AML-193 (cell line): ENCODE measurements around the gene PARVB.
"Not testable (repeated sequence)": the region's sequence is repeated elsewhere in the genome, so short reads cannot be mapped to it uniquely, and the experiment has no call there.

Experiments used
- DNase-seq, 2 experiments: peaks; one replicate each; lab custom pipeline; 2025; lab: John Stamatoyannopoulos, UW

The PARVB gene

DNA sequence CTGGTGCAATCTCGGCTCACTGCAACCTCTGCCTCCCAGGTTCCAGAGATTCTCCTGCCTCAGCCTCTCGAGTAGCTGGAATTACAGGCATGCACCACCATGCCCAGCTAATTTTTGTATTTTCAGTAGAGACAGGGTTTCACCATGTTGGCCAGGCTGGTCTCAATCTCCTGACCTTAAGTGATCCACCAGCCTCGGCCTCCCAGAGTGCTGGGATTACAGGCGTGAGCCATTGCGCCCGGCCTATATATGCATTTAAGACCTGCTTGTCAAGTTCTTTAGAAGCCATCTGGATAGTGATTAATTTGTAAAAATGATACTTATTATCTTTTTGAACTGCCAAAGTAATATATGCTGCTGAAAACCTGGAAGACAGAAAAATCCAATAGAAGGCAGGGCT lies 86.6 kb downstream of the PARVB start:
- not testable (repeated sequence) for DNase-seq

GRCh38 chr22:44111562-44112155 lies 87.6 kb downstream of the PARVB start:
- no peak for DNase-seq

DNA sequence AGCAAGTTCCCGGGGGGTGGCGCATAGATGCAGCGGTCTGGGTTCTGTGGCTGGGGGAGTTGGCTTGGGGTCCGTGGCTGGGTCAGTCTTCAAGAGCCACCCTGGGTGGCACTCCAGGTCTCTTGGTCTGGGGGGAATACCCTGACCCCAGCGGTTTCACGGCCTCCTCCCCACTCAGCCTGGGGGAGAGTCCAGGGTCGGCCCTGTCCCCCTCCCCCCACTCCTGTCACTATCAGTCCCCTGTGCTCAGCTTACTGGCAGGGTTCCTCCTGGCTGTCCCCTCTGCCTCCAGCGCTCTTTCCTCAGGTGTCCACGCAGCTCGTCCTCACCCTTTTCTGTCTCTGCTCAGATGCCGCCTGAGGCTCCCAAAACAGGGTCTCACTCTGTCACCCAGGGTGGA lies 88.1 kb downstream of the PARVB start:
- no peak for DNase-seq

- no peak for DNase-seq
These were observed 92.2 kb downstream of the PARVB start for GRCh38 chr22:44116331-44116730.

- DNase-seq, result no peak
These were observed 92.9 kb downstream of the PARVB start for GRCh38 chr22:44116755-44117684.

GRCh38 chr22:44117746-44118145 lies 93.6 kb downstream of the PARVB start:
- DNase-seq, result no peak

GRCh38 chr22:44118645-44119315 lies 94.7 kb downstream of the PARVB start:
- DNase-seq, result no peak

GRCh38 chr22:44119669-44120313 lies 95.7 kb downstream of the PARVB start:
- DNase-seq, result no peak

GRCh38 chr22:44120314-44120704 lies 96.2 kb downstream of the PARVB start:
- DNase-seq, result no peak

DNA sequence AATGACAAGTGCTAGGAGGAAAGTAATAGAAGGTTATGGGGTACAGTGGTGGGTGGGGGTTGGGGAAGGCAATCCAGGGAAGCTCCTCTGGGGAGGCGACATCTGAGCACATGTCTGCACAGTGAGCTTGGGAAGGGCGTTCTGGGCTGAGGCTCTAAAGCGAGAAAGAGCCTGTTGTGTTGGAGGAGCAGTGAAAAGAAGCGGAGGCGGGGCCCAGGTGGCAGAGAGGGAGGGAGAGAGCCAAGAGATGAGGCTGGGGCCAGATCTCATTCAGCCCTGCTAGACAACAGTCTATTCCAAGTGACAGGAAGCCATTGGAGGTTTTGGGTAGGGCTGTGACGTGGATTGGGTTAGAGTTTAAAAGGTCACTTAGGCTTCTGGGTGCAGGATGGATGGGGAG lies 101.3 kb downstream of the PARVB start:
- no peak for DNase-seq

DNA sequence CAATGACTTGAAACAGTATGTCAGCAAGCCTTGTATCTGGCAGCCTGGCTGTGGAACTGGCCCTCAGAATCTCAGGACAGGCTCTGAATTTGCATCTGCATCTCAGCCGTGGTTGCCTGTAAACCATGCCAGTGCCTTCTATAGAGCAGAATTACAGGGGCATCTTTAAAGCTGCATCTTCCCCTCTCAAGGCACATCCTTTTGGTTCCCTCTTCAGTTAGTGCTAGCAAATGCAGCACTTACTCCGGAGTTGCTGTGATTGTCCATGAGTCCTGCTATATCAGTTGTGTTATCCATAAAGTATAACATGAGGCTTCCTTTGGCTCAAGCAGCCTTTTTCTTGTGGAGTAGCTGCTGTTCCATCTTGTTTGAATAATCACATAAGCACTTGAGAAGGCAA lies 102.7 kb downstream of the PARVB start:
- DNase-seq, result no peak

DNA sequence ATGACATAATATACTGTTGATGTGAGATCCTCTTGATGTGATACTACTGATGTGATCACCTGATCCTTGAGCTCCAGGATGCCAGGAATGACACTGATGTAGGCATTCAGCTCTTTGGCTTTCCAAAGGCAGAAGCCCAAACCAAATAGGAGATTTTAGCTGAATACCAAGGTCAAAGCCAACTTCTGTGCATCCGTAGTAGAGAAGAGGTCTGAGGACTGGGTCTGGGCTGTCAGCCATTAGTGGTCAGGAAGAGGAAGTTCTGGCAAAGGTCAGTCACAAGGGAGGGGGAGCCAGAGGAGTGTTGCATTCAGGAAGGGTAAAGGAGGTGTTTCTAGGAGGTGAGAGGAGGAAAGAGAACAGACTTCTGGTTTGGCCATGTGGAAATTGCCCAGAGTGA lies 103.3 kb downstream of the PARVB start:
- peak; percentile 69 to 70 for DNase-seq

DNA sequence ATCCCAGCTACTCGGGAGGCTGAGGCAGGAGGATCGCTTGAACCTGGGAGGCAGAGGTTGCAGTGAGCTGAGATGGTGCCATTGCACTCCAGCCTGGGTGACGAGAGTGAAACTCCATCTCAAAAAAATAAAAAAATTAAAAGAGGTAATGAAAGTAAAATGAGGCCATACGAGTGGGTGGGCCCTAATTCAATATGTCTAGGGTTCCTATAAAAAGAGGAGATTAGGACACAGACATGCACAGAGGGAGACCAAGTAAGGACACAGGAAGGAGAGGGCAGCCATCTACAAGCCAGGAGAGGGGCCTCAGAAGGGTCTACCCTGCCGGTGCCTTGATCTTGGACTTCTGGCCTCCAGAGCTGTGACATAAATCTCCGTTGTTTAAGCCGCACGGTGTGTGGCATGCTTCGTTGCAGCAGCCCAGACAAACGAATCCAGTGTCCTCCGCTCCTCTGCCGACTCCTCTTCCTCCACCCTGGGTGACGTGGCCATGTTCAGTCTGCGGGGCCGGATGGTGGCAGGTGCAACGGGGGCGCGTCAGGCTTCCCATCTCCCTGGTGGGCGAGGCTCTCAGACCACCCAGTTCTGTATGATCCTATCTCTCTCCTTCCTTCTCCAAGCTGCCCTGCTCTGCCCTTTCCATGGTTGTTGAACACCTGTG lies 105.0 kb downstream of the PARVB start:
- no peak for DNase-seq

GRCh38 chr22:44129619-44129976 lies 105.5 kb downstream of the PARVB start:
- no peak for DNase-seq

GRCh38 chr22:44130076-44130711 lies 106.1 kb downstream of the PARVB start:
- DNase-seq, result no peak

DNA sequence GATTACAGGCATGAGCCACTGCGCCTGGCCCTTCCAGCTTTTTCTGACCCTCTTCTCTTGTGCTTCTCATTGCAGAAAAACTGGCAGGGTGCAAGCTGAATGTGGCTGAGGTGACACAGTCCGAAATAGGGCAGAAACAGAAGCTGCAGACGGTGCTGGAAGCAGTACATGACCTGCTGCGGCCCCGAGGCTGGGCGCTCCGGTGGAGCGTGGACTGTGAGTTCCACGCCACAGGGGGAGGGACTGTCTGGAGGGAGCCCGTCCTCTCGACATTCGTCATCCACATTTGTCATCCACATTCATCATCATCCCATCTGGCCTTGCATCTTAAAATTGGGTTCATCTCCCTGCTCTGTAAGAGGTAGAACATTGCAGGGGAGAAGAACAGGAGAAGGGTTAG lies 107.3 kb downstream of the PARVB start:
- DNase-seq, result no peak

DNA sequence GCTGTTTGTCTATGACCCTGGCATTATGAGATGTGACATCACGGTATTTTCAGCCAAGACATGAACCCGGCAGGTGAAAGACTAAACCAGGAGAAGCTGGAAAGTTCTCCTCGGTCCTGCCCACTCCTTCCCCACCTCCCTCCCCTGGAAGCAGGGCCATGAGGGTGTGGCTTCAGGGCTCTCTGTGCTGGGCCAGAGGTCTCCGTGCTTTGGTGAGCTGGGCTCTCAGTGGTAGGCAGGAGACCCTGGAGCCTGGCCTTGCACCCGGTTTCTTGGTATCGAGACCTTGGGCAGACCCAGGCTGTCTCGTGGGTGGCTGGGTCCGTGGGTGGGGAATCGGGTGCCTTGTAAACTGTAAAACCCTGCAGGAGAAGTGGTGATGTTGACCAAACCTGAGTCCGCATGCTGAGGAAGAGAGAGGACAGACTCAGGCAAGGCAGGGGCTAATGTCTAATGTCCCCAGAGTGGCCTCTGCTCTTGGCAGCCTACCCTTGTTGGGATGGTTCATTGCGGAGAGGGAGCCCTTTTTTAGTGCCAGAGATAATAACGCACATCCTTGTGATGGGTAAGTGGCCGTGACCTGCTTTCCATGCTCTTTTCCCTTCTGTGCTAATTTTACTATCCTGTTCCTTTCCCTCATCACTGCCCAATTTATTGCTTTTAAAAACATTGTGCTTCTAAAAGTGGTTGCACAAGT lies 108.0 kb downstream of the PARVB start:
- DNase-seq, result no peak

GRCh38 chr22:44132724-44133123 lies 108.6 kb downstream of the PARVB start:
- DNase-seq, result no peak

GRCh38 chr22:44133161-44133560 lies 109.1 kb downstream of the PARVB start:
- no peak for DNase-seq

DNA sequence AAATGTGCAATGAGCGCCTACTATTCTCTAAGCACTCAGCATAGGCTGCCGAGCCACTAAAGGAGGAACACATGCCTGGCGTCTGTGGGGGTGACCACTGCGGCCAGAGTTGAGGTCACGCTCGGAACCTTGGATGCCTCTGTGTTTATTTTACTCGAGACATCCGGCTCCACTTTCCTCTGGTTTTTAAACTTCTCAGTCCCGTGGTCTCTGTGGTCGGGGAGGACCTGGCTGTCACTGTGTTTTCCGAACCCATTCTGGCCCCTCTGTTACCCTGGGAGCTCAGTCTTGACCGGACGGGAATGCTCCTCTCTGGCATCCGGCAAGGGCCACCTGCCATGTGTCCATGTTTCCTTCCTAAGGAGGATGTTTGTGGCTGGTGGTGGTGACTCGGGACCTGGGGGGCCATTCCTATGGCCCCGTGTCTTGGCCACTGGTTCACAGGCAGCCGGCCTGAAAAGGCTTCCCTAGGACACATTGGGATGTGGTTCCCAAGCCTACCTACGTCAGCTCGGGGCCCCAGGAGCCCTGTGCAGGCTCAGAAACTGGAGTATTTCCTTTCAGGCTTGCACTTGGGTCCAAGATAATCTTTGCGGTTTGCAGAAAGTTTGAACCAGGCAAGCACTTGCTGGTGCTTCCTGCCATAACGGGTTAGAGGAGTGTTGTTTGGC lies 109.9 kb downstream of the PARVB start:
- no peak for DNase-seq
